HG03064 (cell line): ENCODE results near the gene TP53TG5.

Source experiments
- ATAC-seq: cut with Tn5 transposase; IDR thresholded peaks from one replicate; pipeline ENCODE4 v1.9.1; 2021; ENCODE audit warnings: low read depth; ENCODE audit not compliant: unreplicated experiment

The TP53TG5 gene

GRCh38 chr20:45406260-45407066 is 28.3 kb upstream of the TP53TG5 start:
- ATAC-seq: no peak

GRCh38 chr20:45405571-45406259 is 27.6 kb upstream of the TP53TG5 start:
- no peak for ATAC-seq

- ATAC-seq: no peak
Observed at GRCh38 chr20:45404438-45404837, 26.3 kb upstream of the TP53TG5 start.

GRCh38 chr20:45402946-45403345 is 24.8 kb upstream of the TP53TG5 start:
- ATAC-seq: no peak

GRCh38 chr20:45400346-45401031 is 22.4 kb upstream of the TP53TG5 start:
- ATAC-seq: no peak

GRCh38 chr20:45399018-45399417 is 20.9 kb upstream of the TP53TG5 start:
- ATAC-seq: no peak

GRCh38 chr20:45395114-45395415 is 16.9 kb upstream of the TP53TG5 start:
- ATAC-seq: no peak

- ATAC-seq: no peak
Observed at GRCh38 chr20:45394221-45395113, 16.3 kb upstream of the TP53TG5 start.

GRCh38 chr20:45392733-45393132 is 14.6 kb upstream of the TP53TG5 start:
- no peak for ATAC-seq

GRCh38 chr20:45391559-45391958 is 13.4 kb upstream of the TP53TG5 start:
- ATAC-seq: no peak

GRCh38 chr20:45390931-45391330 is 12.8 kb upstream of the TP53TG5 start:
- no peak for ATAC-seq

GRCh38 chr20:45387274-45387673 is 9.1 kb upstream of the TP53TG5 start:
- no peak for ATAC-seq

- no peak for ATAC-seq
Observed at GRCh38 chr20:45377269-45377668, 856 bp downstream of the TP53TG5 start.

- no peak for ATAC-seq
Observed at GRCh38 chr20:45374966-45375365, 3.2 kb downstream of the TP53TG5 start.

- no peak for ATAC-seq
Observed at GRCh38 chr20:45374101-45374467, 4.0 kb downstream of the TP53TG5 start.

GRCh38 chr20:45373353-45374100 is 4.6 kb downstream of the TP53TG5 start:
- no peak for ATAC-seq

- ATAC-seq: no peak
Observed at GRCh38 chr20:45372646-45373352, 5.3 kb downstream of the TP53TG5 start.

GRCh38 chr20:45372241-45372640 is 5.9 kb downstream of the TP53TG5 start:
- ATAC-seq: no peak

- no peak for ATAC-seq
Observed at GRCh38 chr20:45370571-45371160, 7.5 kb downstream of the TP53TG5 start.
